ENCODE measurements around the gene NEK4. TPM values are rescaled to one million over a fixed set of nuclear protein-coding genes. Genes with fewer than 3 reads are reported as not detected.
"Not testable (repeated sequence)": the region's sequence is repeated elsewhere in the genome, so short reads cannot be mapped to it uniquely, and the experiment has no call there.

Gene NEK4
- polyA plus RNA-seq, 3 donors = 29.0 to 31.2 (median 29.2) TPM

DNA sequence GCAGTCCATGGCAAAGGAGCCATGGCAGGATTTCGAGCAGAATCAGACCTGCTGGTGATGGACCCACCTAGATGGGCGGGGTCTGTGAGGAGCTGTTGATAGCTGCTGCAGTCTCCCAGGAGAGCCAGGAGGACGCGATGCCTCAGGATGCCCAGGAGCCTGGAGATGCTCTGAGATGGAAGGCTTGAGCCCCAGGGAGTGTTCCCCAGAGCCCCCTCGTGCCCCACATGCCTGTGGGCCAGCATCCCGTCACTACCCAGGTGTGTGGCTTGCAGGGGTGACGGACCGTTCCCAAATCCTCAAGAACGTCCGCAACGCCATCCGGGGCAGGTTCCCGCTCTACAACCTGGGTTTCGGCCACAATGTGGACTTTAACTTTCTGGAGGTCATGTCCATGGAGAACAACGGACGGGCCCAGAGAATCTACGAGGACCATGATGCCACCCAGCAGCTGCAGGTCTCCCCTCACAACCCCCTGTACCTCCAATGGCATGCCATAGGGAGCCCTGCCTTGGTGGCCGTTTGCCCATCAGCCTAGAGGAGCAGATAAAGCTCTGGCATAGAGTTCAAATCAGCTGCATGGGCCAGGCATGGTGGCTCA is 13.4 kb upstream of the NEK4 start:
- DNase-seq (ENCODE audit: extremely low read depth in 1 of 11, low read depth in 9 of 11, low spot score in 4 of 11) = no peak

GRCh38 chr3:52783211-52783555 is 12.4 kb upstream of the NEK4 start:
- no peak for DNase-seq (ENCODE audit: extremely low read depth in 1 of 11, low read depth in 9 of 11, low spot score in 4 of 11)

DNA sequence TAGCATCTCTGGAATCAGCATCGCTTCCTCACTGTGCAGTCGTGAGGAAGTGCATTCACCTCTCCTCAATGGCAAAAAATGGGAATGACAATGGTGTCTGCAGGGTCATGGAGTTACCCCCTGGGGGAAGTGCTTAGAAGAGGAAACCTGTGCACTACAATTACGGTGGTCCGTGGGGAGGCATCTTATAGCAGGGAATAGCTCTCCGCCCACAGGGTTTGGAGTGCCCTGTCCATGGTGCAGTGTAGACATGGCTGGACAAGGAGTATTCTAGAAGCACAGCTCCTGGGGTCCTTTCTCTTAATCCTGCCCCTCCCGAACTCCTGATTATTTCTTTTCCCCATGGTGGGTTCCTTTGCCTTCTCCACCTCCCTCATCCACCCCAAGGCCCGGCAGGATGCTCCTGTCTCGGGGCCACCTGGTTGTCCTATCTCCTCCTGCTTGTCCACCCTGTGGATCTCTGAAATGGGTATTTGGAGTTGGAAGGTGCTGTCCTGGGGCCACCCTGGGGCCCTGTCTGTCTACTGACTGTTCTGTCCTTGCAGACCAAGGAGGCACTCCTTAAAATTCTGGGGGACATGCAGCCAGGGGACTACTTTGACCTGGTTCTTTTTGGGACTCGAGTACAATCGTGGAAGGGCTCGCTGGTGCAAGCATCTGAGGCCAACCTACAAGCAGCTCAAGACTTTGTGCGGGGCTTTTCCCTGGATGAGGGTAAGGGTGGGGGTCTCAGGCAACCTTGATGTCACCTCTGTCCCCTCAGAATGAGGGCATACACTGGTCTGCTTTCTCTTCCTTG is 11.9 kb upstream of the NEK4 start:
- no peak for DNase-seq (ENCODE audit: extremely low read depth in 1 of 11, low read depth in 9 of 11, low spot score in 4 of 11)

GRCh38 chr3:52781741-52782140 is 11.0 kb upstream of the NEK4 start:
- DNase-seq (ENCODE audit: extremely low read depth in 1 of 11, low read depth in 9 of 11, low spot score in 4 of 11) = no peak

DNA sequence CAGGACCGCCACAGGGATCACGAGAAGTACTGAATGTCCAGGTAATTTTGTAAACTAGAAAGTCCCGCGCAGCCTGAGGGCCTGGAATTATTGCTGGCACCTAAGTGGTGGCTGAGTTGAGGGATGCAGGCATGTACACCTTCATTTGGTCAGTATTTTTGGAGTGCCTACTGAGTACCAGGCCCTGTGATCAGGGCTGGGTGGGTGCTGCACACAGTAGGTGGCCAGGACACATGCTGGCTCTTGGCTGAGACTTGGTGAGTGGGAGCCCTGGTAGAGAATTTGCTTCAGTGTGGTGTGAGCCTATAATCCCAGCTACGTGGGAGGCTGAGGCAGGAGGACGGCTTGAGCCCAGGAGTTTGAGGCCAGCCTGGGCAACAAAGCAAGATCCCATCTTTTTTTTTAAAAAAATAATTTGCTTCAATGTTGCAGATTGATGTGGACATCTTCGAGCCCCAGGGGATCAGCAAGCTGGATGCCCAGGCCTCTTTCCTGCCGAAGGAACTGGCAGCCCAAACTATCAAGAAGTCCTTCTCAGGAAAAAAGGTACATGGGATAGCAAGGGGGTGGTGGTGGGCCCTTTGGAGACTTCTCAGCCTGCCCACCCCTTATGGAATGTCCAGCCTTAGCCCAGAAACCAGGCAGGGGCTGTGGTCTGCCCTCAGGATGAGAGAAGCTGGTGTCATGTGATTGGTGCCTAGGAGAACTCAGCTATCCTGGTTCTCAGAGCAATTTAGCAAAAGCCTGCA is 9.3 kb upstream of the NEK4 start:
- no peak for DNase-seq (ENCODE audit: extremely low read depth in 1 of 11, low read depth in 9 of 11, low spot score in 4 of 11)

DNA sequence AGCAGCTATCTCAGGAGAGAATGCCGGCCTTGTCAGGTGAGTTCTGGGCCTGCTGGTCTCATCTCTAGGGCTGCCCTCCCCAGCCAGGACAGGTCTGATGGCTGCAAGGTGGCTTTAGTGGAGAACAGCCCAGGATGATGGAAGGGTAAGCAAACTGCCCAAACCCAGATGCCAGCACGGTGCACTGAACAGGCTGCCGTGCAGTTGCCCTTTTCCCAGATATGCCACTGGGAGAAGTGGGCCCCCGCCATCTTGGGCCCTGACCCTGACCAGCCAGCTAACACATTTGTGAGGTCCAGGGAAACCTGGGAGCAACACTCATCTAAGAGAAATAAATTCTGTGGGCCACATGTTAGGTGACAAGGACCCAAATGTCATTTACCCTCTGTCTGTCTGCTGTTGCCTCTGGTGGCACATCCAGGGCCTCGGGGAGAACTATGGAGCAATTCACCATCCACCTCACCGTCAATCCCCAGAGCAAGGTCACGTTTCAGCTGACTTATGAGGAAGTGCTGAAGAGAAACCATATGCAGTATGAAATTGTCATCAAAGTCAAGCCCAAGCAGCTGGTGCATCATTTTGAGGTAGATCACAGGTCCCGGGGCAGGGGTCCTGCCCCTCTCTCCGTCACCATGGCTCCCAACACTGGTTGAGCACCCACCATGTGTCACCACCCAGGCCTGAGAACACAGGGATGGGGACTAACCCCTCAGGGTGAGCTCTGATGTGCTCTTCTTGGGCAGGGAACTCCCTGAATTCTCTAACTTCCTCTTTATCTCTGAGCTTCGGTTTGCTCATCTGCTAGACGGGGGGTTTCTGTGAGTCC is 8.5 kb upstream of the NEK4 start:
- DNase-seq (ENCODE audit: extremely low read depth in 1 of 11, low read depth in 9 of 11, low spot score in 4 of 11) = no peak

DNA sequence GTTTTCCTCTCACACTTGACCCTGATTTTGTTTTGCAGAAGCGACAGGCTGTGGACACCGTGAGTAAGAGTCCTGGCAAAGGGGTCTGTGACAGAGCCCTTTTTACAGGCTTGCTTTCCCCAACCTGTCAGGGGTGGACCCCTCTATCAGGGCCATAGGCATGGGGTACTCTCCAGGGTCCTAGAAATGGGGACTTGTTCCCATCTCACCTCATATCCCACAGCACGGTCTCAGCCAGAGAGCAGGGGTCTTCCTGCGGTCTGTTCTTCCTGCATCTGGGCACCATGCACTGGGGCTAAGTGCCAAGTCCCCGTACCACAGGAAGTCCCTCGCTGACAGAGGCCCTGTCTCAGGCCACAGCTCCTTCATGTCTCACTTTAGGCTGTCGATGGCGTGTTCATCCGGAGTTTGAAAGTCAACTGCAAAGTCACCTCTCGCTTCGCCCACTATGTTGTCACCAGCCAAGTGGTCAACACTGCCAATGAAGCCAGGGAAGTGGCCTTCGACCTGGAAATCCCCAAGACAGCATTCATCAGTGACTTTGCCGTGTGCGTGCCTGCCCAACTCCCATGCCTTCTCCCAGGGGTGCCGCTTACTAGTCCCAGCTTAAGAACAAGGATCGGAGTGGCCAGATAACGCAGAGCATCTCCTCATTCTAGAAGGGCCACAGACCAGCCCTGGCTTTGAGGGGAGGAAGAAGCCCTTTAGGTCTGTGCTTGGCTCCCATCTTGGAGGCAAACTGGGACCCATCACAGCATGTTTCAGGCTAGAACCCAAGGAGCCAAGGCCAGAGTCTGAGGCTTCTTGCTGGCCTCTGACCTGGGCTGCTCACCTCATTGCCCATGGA is 7.4 kb upstream of the NEK4 start:
- no peak for DNase-seq (ENCODE audit: extremely low read depth in 1 of 11, low read depth in 9 of 11, low spot score in 4 of 11)

DNA sequence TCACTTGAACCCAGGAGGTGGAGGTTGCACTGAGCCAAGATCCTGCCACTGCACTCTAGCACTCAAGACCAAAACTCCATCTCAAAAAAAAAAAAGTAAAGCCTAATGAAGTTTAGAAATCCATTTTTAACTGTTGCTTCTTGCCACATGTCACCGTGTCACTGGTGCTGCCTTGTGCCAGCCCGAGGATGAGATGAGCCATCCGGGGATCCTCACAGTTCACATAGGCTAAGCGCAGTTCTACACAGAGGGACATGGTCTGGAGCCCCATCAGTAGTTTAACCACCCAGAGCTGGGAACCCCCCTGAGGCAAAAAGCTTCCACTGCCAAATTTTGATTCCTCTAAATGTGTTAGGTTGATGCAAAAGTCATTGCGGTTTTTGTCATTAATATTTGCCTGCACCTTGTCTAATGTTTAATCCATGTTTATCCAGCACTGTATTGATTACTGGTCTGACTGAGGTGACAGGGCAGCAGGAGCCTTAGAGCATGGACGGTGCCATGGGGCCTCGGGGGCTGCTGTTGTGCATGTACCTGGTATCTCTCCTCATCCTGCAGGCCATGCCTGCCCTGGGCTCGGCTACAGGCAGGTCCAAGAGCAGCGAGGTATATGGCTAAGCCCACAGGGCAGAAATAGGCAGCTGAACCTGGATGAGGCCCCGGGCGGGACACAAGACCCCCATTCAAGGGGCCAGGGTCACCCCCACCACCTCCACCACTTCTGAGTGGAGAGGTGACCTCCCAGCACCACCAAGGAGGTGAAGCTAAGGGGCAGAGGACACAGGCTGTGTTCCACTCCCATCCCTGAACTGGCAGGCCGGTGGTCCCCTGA is 6.6 kb upstream of the NEK4 start, which contains the start of gene ITIH1:
TSS of gene ITIH1 (plus strand) at position 473 of the 832 bp plus-strand sequence. CDS start at position 490, 17 bp downstream.
- DNase-seq (ENCODE audit: extremely low read depth in 1 of 11, low read depth in 9 of 11, low spot score in 4 of 11) = no peak

DNA sequence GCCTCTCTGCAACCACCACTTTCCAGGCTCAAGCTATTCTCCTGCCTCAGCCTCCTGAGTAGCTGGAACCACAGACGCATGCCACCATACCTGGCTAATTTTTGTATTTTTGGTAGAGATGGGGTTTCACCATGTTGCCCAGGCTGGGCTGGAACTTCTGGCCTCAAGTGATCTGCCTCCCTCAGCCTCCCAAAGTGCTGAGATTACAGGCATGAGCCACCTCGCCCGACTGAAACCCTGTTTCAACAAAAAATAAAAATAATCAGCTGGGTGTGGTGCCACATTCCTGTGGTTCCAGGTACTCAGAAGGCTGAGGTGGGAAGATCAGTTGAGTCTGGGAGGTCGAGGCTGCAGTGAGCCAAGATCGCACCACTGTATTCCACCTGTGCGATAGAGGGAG is 5.7 kb upstream of the NEK4 start:
- DNase-seq (ENCODE audit: extremely low read depth in 1 of 11, low read depth in 9 of 11, low spot score in 4 of 11) = not testable (repeated sequence)

GRCh38 chr3:52775877-52776276 is 5.1 kb upstream of the NEK4 start:
- DNase-seq (ENCODE audit: extremely low read depth in 1 of 11, low read depth in 9 of 11, low spot score in 4 of 11) = no peak

GRCh38 chr3:52774901-52775864 is 4.4 kb upstream of the NEK4 start:
- no peak for DNase-seq (ENCODE audit: extremely low read depth in 1 of 11, low read depth in 9 of 11, low spot score in 4 of 11)

- DNase-seq (ENCODE audit: extremely low read depth in 1 of 11, low read depth in 9 of 11, low spot score in 4 of 11) = no peak
Measured at GRCh38 chr3:52774066-52774713, 3.5 kb upstream of the NEK4 start.

GRCh38 chr3:52773361-52774065 is 2.8 kb upstream of the NEK4 start:
- no peak for DNase-seq (ENCODE audit: extremely low read depth in 1 of 11, low read depth in 9 of 11, low spot score in 4 of 11)

GRCh38 chr3:52771702-52772101 is 962 bp upstream of the NEK4 start:
- DNase-seq (ENCODE audit: extremely low read depth in 1 of 11, low read depth in 9 of 11, low spot score in 4 of 11) = no peak

DNA sequence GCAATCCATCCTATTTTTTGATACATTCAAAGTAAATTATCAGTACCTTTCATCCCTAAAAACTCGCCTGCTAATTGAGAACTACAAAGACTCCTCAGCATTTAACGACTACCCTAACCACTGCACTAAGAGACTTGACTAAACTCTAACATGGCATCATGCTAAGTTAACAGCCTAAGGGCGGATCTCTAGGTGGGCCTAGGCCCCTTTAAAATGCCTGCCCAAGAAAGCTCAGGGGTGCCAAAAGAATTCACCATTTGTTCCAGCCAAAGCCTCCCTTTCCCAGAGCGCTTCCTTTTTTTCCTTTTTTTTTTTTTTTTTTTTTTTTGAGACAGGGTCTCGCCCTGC is 568 bp upstream of the NEK4 start:
- DNase-seq (ENCODE audit: extremely low read depth in 1 of 11, low read depth in 9 of 11, low spot score in 4 of 11) = no peak

Data from renal cortex interstitium (tissue), 11 donors.